SH-SY5Y (cell line): ENCODE data around the gene JUP.

Experiments used
- GATA2 ChIP-seq: IDR thresholded peaks from 2 replicates; pipeline ENCODE4 v1.6.1; 2011; ENCODE audit warnings: mild to moderate bottlenecking, low read depth, low read length
- GATA3 ChIP-seq: IDR thresholded peaks from 2 replicates; pipeline ENCODE4 v1.6.1; 2011; ENCODE audit warnings: low read depth, mild to moderate bottlenecking, low read length, moderate library complexity

GRCh38 chr17:41734949-41735313 lies 51.6 kb downstream of the JUP start:
- TF ChIP-seq GATA2 (no peak), GATA3 (no peak)
